Stomach smooth muscle (tissue), 2 donors: ENCODE results near the gene KRTAP10-5.
"Not testable (repeated sequence)": the region's sequence is repeated elsewhere in the genome, so short reads cannot be mapped to it uniquely, and the experiment has no call there.

Experiments
- H3K27ac ChIP-seq: one replicate; pipeline ENCODE4 v1.7.0; 2013; ENCODE audit warnings: mild to moderate bottlenecking, low read length, inconsistent platforms
- H3K27me3 ChIP-seq, 2 donors: one replicate each; pipeline ENCODE4 v1.7.0; 2013; ENCODE audit warnings: low read length in 2 of 2; ENCODE audit not compliant: insufficient read depth in 2 of 2, control insufficient read depth in 1 of 2
- H3K36me3 ChIP-seq, 2 donors: one replicate each; pipeline ENCODE4 v1.7.0; 2013; ENCODE audit warnings: low read length in 2 of 2; ENCODE audit not compliant: control insufficient read depth in 2 of 2, insufficient read depth in 2 of 2
- H3K4me1 ChIP-seq: one replicate; pipeline ENCODE4 v1.7.0; 2013; ENCODE audit warnings: low read length; ENCODE audit not compliant: control insufficient read depth, insufficient read depth
- H3K4me3 ChIP-seq, 2 donors: one replicate each; pipeline ENCODE4 v1.7.0; 2013; ENCODE audit warnings: low read length in 2 of 2
- H3K9ac ChIP-seq, 2 donors: one replicate each; pipeline ENCODE4 v1.7.0; 2013; ENCODE audit warnings: low read length in 2 of 2, mild to moderate bottlenecking in 1 of 2
- H3K9me3 ChIP-seq, 2 donors: one replicate each; pipeline ENCODE4 v1.7.0; 2013; ENCODE audit warnings: low read length in 2 of 2; ENCODE audit not compliant: control insufficient read depth in 2 of 2
- donor health status: healthy.
- donor health status: Pancreatic carcinoma.

Gene KRTAP10-5

DNA sequence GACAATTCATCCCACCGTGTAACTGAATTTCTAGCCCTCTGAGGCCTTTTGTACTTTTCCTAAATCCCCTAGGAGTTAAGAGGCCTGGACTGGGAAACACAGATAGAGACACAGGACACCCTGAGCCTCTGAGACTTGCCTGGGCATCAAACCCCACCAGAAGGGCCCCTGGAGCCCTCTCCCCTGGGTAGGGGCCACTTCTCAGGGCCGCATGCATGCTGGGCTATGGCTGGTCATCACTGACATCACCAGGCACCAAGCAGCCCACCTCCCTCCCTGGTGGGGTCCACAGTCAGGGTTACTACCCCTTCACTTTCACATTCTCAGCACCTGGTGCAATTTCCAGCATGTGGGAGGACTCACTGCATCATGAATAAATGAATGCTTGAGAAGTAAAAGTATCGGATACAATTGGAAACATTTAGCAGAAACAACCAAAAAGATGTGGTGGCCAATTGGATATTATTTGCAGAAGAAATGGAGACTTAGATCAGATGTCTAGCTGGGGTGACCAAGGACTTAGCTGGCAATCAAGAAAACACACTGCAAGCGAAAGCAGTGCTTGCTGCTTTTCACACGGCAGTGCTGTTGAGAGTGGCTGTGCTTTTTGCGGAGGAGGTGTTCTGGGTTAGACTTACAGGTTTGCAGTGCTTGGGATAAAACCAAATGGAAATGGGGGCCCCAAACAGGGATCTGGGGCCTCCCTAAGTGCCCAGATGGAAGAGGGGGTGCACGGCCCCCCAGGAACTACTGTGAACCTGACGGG, 19.0 kb upstream of the KRTAP10-5 start:
- no peak overlapping the region for H3K4me3 ChIP-seq
- peaks cover 0 to 2% of the 10 kb centered on the region in 2 donors for H3K9me3 ChIP-seq
- H3K4me1 ChIP-seq: no peaks in the 10 kb centered on the region
- H3K9ac ChIP-seq: no peak overlapping the region
- peaks cover 5 to 21% of the 10 kb centered on the region in 2 donors for H3K27me3 ChIP-seq
- no peaks in the 10 kb centered on the region for H3K36me3 ChIP-seq
- no peak overlapping the region for H3K27ac ChIP-seq

DNA sequence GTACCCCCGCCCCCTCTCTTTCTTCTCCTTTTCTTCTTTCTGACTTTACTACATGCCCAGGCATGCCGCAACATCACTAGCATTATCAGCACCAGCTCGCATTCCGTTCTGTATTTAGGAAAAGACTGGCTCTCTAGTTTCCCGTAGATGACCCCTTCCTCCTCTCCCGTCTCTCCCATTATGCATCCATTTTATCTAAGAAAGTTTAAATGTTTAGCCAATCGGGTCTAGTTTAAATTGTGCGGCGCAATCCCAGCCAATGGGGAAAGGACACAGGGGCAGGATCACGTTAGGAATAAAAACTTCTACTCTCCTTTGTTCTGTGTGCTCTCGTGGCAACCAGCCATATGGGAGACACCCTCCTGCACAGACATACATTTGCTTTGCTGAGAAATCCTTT, 17.7 kb upstream of the KRTAP10-5 start:
- no peaks in the 10 kb centered on the region for H3K36me3 ChIP-seq
- no peak overlapping the region for H3K27ac ChIP-seq
- H3K9me3 ChIP-seq: peaks cover 0 to 2% of the 10 kb centered on the region in 2 donors
- peaks cover 5 to 12% of the 10 kb centered on the region in 2 donors for H3K27me3 ChIP-seq
- no peak overlapping the region for H3K4me3 ChIP-seq
- H3K9ac ChIP-seq: no peak overlapping the region
- H3K4me1 ChIP-seq: no peaks in the 10 kb centered on the region

GRCh38 chr21:44596068-44596725, 15.8 kb upstream of the KRTAP10-5 start:
- H3K27me3 ChIP-seq: peaks cover 3 to 14% of the 10 kb centered on the region in 2 donors
- H3K9me3 ChIP-seq: peaks cover 0 to 2% of the 10 kb centered on the region in 2 donors
- no peak overlapping the region for H3K27ac ChIP-seq
- H3K4me1 ChIP-seq: no peaks in the 10 kb centered on the region
- no peaks in the 10 kb centered on the region for H3K36me3 ChIP-seq
- no peak overlapping the region for H3K4me3 ChIP-seq
- H3K9ac ChIP-seq: no peak overlapping the region

DNA sequence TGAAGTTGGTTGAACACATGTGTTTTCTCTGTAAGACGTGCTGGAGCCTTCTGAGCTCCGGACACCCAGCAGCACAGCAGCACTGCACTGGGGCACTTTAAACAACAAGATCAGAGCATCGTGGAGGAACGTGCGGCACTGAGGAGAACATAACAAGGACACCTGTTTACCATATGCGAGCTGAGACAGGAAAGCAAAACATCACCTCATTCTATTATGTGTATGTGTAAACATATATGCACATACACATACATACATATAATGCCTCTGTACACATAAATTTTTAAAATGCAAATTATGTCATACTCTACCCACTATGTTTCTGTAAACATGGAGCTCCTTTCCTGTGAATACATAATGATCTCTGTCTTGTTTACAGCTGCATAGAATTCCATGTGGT, 15.1 kb upstream of the KRTAP10-5 start:
- no peak overlapping the region for H3K4me3 ChIP-seq
- H3K27ac ChIP-seq: no peak overlapping the region
- H3K9me3 ChIP-seq: peaks cover 0 to 2% of the 10 kb centered on the region in 2 donors
- H3K27me3 ChIP-seq: peaks cover 3 to 14% of the 10 kb centered on the region in 2 donors
- no peaks in the 10 kb centered on the region for H3K36me3 ChIP-seq
- H3K4me1 ChIP-seq: no peaks in the 10 kb centered on the region
- no peak overlapping the region for H3K9ac ChIP-seq

DNA sequence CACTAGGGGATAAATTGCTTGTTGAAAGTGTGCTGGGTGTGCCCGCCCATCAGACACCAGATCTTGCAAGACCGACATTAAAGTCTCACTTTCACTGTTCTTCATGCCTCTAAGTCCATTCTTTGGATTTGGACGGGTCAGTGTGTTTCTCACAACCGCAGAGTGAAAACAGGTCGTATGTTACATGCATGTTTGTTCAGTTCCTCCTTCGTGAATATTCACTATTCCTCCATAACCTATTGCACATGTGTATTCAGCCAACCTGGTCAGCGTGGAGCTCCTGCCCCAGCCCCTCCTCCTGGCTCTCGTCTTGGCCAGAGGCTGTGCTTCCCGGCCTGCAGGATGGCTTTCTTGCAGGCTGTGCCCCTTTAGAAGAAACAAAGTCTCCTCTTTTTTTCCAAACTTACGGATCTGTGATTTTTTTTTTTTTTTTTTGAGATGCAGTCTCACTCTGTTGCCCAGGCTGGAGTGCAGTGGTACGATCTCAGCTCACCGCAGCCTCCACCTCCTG, 14.1 kb upstream of the KRTAP10-5 start:
- H3K36me3 ChIP-seq: no peaks in the 10 kb centered on the region
- no peak overlapping the region for H3K27ac ChIP-seq
- H3K9ac ChIP-seq: no peak overlapping the region
- H3K4me1 ChIP-seq: no peaks in the 10 kb centered on the region
- H3K9me3 ChIP-seq: peaks cover 0 to 2% of the 10 kb centered on the region in 2 donors
- peaks cover 8 to 14% of the 10 kb centered on the region in 2 donors for H3K27me3 ChIP-seq
- no peak overlapping the region for H3K4me3 ChIP-seq

DNA sequence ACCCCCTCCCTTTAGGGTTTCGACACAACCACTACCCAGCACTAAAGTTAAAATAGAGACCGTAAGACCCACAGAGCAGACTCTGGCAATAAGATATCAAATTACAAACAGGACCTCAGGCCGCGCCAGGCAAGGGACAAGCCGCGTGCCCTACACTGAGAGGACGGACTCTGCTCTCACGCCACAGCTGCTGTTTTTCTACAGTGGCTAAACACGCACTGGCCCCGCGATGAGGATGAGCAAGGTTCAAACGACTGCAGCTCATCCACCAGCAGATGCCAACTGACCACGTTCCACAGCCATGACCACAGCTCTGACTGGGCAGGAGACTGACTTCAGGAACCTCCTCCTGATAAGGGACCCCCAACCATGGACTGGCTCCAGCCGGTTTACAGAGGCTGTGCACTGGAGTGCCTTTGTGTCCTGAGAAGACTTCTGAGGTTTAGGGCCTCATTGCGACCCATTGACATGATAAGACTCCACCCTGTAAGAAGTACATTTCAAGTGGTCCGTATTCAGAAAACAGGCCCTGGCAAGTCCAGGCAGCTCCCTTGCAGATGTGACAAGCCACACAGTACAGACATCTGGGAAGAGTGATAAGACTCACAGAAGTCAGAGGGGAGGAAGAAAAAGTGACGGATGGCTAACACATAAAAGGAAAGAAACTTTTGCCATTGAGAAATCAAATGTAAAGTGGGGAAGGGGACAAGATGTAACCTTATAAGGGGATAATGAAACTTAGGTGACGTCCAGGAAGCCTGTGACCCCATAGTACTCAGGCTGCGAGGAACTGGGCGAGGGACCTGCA, 13.4 kb upstream of the KRTAP10-5 start:
- no peaks in the 10 kb centered on the region for H3K36me3 ChIP-seq
- no peak overlapping the region for H3K27ac ChIP-seq
- H3K9ac ChIP-seq: no peak overlapping the region
- peaks cover 9 to 15% of the 10 kb centered on the region in 2 donors for H3K27me3 ChIP-seq
- peaks cover 0 to 2% of the 10 kb centered on the region in 2 donors for H3K9me3 ChIP-seq
- no peaks in the 10 kb centered on the region for H3K4me1 ChIP-seq
- no peak overlapping the region for H3K4me3 ChIP-seq

DNA sequence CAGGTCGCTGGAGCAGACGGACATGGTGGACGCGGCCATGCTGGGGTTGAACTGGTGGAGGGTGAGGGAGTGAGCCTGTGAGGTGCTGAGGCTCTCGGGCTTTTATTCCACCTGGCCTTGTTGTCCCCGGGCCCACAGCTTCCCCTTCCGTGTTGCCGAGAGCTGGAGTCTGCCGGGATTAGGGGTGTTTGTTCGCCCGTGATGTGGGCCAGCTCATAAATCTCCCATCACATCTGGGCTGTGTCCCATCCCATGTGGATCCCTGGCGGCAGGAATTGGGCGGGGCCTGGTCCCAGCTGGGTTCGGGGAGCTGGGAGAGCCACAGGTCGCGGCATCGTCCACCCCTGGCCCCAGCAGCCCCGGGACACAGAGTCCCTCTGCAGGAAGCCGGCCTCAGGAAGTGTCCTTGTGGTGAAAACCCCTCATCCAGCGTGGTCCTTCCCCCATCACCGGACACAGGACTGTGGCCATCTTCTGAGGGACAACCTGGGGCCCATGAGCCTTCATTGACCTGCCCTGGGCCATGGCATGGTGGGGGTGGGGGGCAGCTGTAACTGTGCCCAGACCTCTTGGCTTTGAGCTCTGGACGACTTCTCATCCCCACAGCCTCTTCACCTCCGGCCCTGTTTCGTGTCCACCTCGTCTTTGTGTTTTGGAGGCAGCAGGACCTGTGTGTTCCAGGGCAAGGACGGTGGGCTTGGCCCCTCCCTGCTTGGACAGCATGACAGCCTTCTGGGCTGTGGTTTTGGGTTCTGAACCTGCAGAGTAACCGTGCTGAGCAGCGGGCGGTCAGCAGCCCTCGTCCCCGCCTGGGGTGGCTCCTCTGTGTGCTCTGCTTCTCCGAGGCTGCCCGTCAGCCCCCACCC, 12.3 kb upstream of the KRTAP10-5 start, which contains the start of gene KRTAP10-6:
TSS of gene KRTAP10-6 (minus strand) at position 60 of the 866 bp plus-strand sequence. CDS start at position 39, 21 bp downstream.
- Histone ChIP-seq H3K4me3 (no peak within 1 kb of the TSS), H3K27ac (no peak within 1 kb of the TSS), H3K4me1 (no peaks in the 10 kb centered on the region), H3K9me3 (no peaks in the 10 kb centered on the region), H3K36me3 (no peaks in the 10 kb centered on the region), H3K27me3 (peaks cover 9 to 15% of the 10 kb centered on the region in 2 donors), H3K9ac (no peak within 1 kb of the TSS)

- H3K27me3 ChIP-seq: peaks cover 9 to 15% of the 10 kb centered on the region in 2 donors
- not testable (repeated sequence) for H3K9me3 ChIP-seq, H3K9ac ChIP-seq, H3K4me1 ChIP-seq, H3K4me3 ChIP-seq, H3K36me3 ChIP-seq, H3K27ac ChIP-seq
Measured at GRCh38 chr21:44591801-44592130, 11.4 kb upstream of the KRTAP10-5 start.

DNA sequence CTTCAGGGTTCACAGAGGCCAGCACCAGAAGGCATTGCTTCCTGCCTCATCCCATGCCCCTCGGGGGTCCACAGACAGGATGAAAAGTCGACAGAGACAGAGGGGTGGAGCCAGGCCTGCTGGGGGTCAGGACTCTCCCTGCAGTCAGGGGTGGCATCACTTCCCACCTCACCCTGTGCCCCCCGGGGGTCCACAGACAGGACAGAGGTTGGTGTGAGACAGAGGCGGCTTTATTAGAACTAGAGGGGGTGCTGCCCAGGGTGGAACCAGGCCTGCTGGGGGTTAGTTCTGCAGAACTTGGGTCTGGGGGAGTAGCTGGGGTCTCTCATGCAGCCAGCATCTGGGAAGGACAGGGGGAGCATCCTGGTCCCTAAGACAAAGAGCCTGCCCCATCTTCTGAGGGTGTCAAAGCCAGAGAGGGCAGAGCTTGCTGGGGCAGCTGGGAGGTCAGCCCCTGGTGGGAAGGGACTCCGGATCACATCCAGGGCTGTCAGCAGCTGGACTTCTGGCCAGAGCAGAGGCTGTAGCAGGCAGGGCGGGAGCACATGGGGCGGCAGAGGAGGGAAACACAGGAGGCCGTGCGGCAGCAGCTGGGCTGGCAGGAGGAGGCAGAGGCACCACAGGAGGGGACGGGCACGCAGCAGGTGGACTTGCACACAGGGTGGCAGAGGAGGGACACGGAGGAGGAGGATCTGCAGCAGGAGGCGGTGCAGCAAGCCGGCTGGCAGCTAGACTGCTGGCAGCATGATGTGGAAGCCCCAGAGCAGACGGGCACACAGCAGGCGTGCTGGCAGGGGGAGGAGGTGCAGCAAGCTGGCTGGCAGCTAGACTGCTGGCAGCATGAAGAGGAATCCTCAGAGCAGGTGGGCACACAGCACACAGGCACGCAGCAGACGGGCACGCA, 10.7 kb upstream of the KRTAP10-5 start:
- peaks cover 10 to 15% of the 10 kb centered on the region in 2 donors for H3K27me3 ChIP-seq
- H3K27ac ChIP-seq: not testable (repeated sequence)

More for the DNA sequence above, 10.7 kb upstream of the KRTAP10-5 start:
- H3K36me3 ChIP-seq, H3K4me1 ChIP-seq, H3K9ac ChIP-seq, H3K9me3 ChIP-seq, H3K4me3 ChIP-seq: not testable (repeated sequence)
